HepG2 (cell line): ENCODE measurements around the gene CTNNBL1. TPM values are rescaled to one million over a fixed set of nuclear protein-coding genes. Genes with fewer than 3 reads are reported as not detected.

Experiments used
- DBP ChIP-seq: sonication (generic); formaldehyde crosslinking; IDR thresholded peaks from 2 replicates; pipeline ENCODE4 v1.4.0; 2020; ENCODE audit warnings: missing genetic modification reagents; ENCODE audit errors: not compliant biosample characterization
- HNRNPL ChIP-seq: fragments of 200-400 bp; formaldehyde crosslinking; IDR thresholded peaks from 2 replicates; pipeline ENCODE4 v1.6.1; 2017; ENCODE audit warnings: mild to moderate bottlenecking, low read depth, low read length
- KIAA2018 ChIP-seq: sonication (generic); formaldehyde crosslinking; IDR thresholded peaks from 2 replicates; pipeline ENCODE4 v1.5.0; 2020; ENCODE audit warnings: mild to moderate bottlenecking, missing genetic modification reagents, borderline replicate concordance
- KLF12 ChIP-seq: sonication (generic); formaldehyde crosslinking; IDR thresholded peaks from 2 replicates; pipeline ENCODE4 v1.4.0; 2020; ENCODE audit warnings: missing genetic modification reagents, borderline replicate concordance
- LRRFIP1 ChIP-seq: sonication (generic); formaldehyde crosslinking; conservative IDR thresholded peaks from 2 replicates; pipeline ENCODE4 v1.4.0; 2020; ENCODE audit warnings: missing genetic modification reagents
- MEIS1 ChIP-seq: sonication (generic); formaldehyde crosslinking; IDR thresholded peaks from 2 replicates; pipeline ENCODE4 v1.9.0; 2021; ENCODE audit warnings: mild to moderate bottlenecking, missing genetic modification reagents, moderate library complexity, borderline replicate concordance
- NCOA5 ChIP-seq: sonication (generic); formaldehyde crosslinking; IDR thresholded peaks from 2 replicates; pipeline ENCODE4 v1.4.0; 2020; ENCODE audit warnings: missing genetic modification reagents
- PBX3 ChIP-seq: sonication (generic); formaldehyde crosslinking; IDR thresholded peaks from 2 replicates; pipeline ENCODE4 v1.8.1; 2023; ENCODE audit warnings: missing genetic modification reagents, inconsistent platforms, borderline replicate concordance
- TGIF2 ChIP-seq: IDR thresholded peaks from 2 replicates; pipeline ENCODE4 v1.6.1; 2016; ENCODE audit warnings: control low read depth, missing compliant biosample characterization
- TIGD3 ChIP-seq: sonication (generic); formaldehyde crosslinking; IDR thresholded peaks from 2 replicates; pipeline ENCODE4 v1.5.1; 2020; ENCODE audit warnings: mild to moderate bottlenecking, missing genetic modification reagents, borderline replicate concordance
- ZBTB42 ChIP-seq: sonication (generic); formaldehyde crosslinking; IDR thresholded peaks from 2 replicates; pipeline ENCODE4 v1.5.0; 2020; ENCODE audit warnings: mild to moderate bottlenecking, missing genetic modification reagents
- ZFP37 ChIP-seq: sonication (generic); formaldehyde crosslinking; IDR thresholded peaks from 2 replicates; pipeline ENCODE4 v1.4.0; 2020; ENCODE audit warnings: missing genetic modification reagents, borderline replicate concordance
- ZIK1 ChIP-seq: sonication (generic); formaldehyde crosslinking; IDR thresholded peaks from 2 replicates; pipeline ENCODE4 v1.5.0; 2020; ENCODE audit warnings: mild to moderate bottlenecking, low read depth, missing genetic modification reagents, borderline replicate concordance
- ZMYM2 ChIP-seq: sonication (generic); formaldehyde crosslinking; IDR thresholded peaks from 2 replicates; pipeline ENCODE4 v1.8.0; 2022; ENCODE audit warnings: mild to moderate bottlenecking, missing genetic modification reagents
- polyA plus RNA-seq, 8 experiments: library from polyadenylated mRNA; depleted of rRNA in 3 of 8; stranded (reverse) in 7 of 8; unstranded in 1 of 8; fragments of >200 nt; fragmentation: Illumina TruSeq in 4 of 8; extraction: Trizol in 4 of 8; gene quantifications; 2 replicates each; pipeline versions ENCODE4 v1.2.1 to v1.2.3, GENCODE V29; 2011 to 2016; ENCODE audit warnings: low read depth in 4 of 8, missing spikeins in 1 of 8, mixed read lengths in 1 of 8; ENCODE audit not compliant: insufficient read depth in 1 of 8
- total RNA-seq, 5 experiments: library from RNA; depleted of rRNA; stranded (reverse); fragments of >200 nt; fragmentation: Illumina TruSeq; extraction: Trizol; gene quantifications; 2 replicates each; pipeline ENCODE4 v1.2.3, GENCODE V29; 2016; ENCODE audit warnings: low read depth in 1 of 5

CTNNBL1 gene
- total and polyA plus RNA-seq, 2 of the 13 experiments (the other 11 are each of a cell fraction or from before 2014, with no cell fraction given), result 49.3 to 94.6 TPM

DNA sequence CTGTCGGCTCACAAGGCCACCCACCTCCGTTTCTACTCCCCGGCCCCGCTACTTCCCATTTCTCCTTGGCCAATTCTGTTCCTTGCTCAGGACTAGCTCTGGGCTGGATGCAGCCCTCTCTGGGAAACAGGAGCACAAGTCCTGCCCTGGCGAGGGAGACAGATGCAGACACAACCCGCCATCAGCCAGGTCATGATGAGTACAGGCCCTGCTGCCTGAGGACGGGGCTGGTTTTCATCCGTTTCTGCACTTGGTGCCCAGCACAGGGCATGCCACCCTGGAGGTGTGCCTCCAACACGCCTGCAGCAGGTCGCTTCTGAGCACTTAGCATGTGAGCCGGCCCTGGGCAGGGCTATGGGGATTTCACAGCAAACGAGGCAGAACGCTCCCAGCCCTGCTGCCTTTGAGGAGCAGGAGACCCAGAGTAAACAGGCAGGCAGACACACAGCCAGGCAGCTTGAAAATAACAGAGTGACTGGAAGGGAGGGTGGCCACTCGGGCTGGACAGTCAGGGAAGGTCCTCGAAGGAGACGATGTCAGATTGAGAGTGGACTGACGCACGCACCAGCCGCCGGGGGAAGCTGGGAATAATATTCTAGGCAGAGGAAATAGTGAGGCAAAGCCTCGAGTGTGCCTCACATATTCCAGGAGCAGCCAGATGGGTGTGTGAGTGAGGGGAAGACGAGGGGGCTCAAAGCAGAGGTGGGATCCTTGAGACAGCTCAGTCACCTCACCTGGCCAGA, 187.9 kb downstream of the CTNNBL1 start (continued):
- TF ChIP-seq ZMYM2 (CRISPR knock-in tag), result no peak
- TF ChIP-seq LRRFIP1 (CRISPR knock-in tag), result no peak
- no peak for TF ChIP-seq TGIF2
- no peak for TF ChIP-seq NCOA5 (CRISPR knock-in tag)
- no peak for TF ChIP-seq ZBTB42 (CRISPR knock-in tag)
- no peak for TF ChIP-seq TIGD3
- no peak for TF ChIP-seq MEIS1 (CRISPR knock-in tag)
- no peak for TF ChIP-seq PBX3 (CRISPR knock-in tag)
- TF ChIP-seq KLF12 (CRISPR knock-in tag), result no peak
- no peak for TF ChIP-seq DBP (CRISPR knock-in tag)
- 0 out of 2 replicates have a peak, but pooled peaks have one; percentile 68 for TF ChIP-seq HNRNPL
- no peak for TF ChIP-seq ZIK1 (CRISPR knock-in tag)
- TF ChIP-seq KIAA2018 (CRISPR knock-in tag), result no peak
- no peak for TF ChIP-seq ZFP37
